ENCODE results near the gene SLC44A3. TPM values are rescaled to one million over a fixed set of nuclear protein-coding genes. Genes with fewer than 3 reads are reported as not detected.

SLC44A3 gene
- total and polyA plus RNA-seq, 2 of the 13 experiments (the other 11 are each of a cell fraction or from before 2014, with no cell fraction given) = 6.8 to 14.1 TPM

DNA sequence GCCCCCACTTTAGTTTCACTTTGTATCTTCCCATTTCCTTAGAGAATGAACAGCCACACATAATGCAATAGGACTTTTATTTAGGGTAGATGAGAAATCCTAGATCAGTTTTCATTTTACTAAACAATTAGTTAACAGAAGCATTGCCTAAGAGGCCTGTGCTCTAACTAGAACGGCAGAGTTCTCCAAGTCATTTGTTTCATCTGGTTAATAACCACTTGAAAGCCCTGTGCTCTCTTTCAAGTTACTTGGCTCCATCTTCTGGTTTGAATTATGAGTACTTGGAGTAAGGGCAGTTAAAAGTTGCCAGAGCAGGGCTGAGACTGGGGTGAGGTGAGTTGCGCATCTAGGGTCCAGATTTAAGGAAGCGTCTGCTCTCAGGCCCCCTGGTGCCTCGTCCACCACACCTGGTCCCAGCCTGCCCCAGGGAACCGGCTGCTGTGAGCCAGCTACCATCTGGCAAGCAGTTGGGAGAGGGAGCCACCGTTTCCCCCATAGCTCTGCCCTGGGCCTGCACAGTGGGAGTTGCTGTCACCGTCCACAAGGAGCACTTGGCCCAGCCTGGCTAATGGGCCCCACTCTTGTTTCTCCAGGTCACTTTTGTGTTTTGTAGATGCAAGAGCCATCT is 18.1 kb upstream of the SLC44A3 start (continued):
- TF ChIP-seq, protein P1, sequence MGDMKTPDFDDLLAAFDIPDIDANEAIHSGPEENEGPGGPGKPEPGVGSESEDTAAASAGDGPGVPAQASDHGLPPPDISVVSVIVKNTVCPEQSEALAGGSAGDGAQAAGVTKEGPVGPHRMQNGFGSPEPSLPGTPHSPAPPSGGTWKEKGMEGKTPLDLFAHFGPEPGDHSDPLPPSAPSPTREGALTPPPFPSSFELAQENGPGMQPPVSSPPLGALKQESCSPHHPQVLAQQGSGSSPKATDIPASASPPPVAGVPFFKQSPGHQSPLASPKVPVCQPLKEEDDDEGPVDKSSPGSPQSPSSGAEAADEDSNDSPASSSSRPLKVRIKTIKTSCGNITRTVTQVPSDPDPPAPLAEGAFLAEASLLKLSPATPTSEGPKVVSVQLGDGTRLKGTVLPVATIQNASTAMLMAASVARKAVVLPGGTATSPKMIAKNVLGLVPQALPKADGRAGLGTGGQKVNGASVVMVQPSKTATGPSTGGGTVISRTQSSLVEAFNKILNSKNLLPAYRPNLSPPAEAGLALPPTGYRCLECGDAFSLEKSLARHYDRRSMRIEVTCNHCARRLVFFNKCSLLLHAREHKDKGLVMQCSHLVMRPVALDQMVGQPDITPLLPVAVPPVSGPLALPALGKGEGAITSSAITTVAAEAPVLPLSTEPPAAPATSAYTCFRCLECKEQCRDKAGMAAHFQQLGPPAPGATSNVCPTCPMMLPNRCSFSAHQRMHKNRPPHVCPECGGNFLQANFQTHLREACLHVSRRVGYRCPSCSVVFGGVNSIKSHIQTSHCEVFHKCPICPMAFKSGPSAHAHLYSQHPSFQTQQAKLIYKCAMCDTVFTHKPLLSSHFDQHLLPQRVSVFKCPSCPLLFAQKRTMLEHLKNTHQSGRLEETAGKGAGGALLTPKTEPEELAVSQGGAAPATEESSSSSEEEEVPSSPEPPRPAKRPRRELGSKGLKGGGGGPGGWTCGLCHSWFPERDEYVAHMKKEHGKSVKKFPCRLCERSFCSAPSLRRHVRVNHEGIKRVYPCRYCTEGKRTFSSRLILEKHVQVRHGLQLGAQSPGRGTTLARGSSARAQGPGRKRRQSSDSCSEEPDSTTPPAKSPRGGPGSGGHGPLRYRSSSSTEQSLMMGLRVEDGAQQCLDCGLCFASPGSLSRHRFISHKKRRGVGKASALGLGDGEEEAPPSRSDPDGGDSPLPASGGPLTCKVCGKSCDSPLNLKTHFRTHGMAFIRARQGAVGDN (CRISPR knock-in tag; IDR thresholded peaks at IDR 0.05) = peak; percentile 75
- TF ChIP-seq NFYB (CRISPR knock-in tag; IDR thresholded peaks at IDR 0.05) = no peak
- 0 out of 2 replicates have a peak, but pooled peaks have one; percentile 23 for TF ChIP-seq RXRA (CRISPR knock-in tag; IDR thresholded peaks at IDR 0.05)
- no peak for TF ChIP-seq ZBTB21 (CRISPR knock-in tag; IDR thresholded peaks at IDR 0.05)
- TF ChIP-seq ZMAT3 (CRISPR knock-in tag; conservative IDR thresholded peaks at IDR 0.05) = 0 out of 2 replicates have a peak, but pooled peaks have one; percentile 38
- TF ChIP-seq GATAD2A (CRISPR knock-in tag; IDR thresholded peaks at IDR 0.05) = peak; percentile 28; the same call in 1 of the 2 replicates
- TF ChIP-seq, protein P2, sequence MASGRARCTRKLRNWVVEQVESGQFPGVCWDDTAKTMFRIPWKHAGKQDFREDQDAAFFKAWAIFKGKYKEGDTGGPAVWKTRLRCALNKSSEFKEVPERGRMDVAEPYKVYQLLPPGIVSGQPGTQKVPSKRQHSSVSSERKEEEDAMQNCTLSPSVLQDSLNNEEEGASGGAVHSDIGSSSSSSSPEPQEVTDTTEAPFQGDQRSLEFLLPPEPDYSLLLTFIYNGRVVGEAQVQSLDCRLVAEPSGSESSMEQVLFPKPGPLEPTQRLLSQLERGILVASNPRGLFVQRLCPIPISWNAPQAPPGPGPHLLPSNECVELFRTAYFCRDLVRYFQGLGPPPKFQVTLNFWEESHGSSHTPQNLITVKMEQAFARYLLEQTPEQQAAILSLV (CRISPR knock-in tag; IDR thresholded peaks at IDR 0.05; ENCODE audit: borderline replicate concordance) = 0 out of 2 replicates have a peak, but pooled peaks have one; percentile 47
- TF ChIP-seq SMC3 (IDR thresholded peaks at IDR 0.05; ENCODE audit: low read length) = peak; percentile 57
- no peak for TF ChIP-seq GATAD1 (CRISPR knock-in tag; IDR thresholded peaks at IDR 0.05)
- peak; percentile 69; the same call in 1 of the 2 replicates for TF ChIP-seq MIXL1 (CRISPR knock-in tag; IDR thresholded peaks at IDR 0.05)
- peak; percentile 53 for TF ChIP-seq RAD21 (CRISPR knock-in tag; IDR thresholded peaks at IDR 0.05)
- TF ChIP-seq, protein P3, sequence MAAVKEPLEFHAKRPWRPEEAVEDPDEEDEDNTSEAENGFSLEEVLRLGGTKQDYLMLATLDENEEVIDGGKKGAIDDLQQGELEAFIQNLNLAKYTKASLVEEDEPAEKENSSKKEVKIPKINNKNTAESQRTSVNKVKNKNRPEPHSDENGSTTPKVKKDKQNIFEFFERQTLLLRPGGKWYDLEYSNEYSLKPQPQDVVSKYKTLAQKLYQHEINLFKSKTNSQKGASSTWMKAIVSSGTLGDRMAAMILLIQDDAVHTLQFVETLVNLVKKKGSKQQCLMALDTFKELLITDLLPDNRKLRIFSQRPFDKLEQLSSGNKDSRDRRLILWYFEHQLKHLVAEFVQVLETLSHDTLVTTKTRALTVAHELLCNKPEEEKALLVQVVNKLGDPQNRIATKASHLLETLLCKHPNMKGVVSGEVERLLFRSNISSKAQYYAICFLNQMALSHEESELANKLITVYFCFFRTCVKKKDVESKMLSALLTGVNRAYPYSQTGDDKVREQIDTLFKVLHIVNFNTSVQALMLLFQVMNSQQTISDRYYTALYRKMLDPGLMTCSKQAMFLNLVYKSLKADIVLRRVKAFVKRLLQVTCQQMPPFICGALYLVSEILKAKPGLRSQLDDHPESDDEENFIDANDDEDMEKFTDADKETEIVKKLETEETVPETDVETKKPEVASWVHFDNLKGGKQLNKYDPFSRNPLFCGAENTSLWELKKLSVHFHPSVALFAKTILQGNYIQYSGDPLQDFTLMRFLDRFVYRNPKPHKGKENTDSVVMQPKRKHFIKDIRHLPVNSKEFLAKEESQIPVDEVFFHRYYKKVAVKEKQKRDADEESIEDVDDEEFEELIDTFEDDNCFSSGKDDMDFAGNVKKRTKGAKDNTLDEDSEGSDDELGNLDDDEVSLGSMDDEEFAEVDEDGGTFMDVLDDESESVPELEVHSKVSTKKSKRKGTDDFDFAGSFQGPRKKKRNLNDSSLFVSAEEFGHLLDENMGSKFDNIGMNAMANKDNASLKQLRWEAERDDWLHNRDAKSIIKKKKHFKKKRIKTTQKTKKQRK (IDR thresholded peaks at IDR 0.05; ENCODE audit: low read length) = no peak
- 0 out of 2 replicates have a peak, but pooled peaks have one; percentile 42 for TF ChIP-seq ARNT2 (CRISPR knock-in tag; IDR thresholded peaks at IDR 0.05; ENCODE audit: low read depth)
- 0 out of 2 replicates have a peak, but pooled peaks have one; percentile 44 for TF ChIP-seq ZBTB38 (CRISPR knock-in tag; IDR thresholded peaks at IDR 0.05)

Data from HepG2 (cell line).